HepG2 (cell line): Measurements from ENCODE around the gene GLYATL3. TPM values are rescaled to one million over a fixed set of nuclear protein-coding genes. Genes with fewer than 3 reads are reported as not detected.

Source experiments
- ARNT ChIP-seq: fragments of 450-650 bp; IDR thresholded peaks from 2 replicates; pipeline ENCODE4 v1.6.1; 2017
- BRCA1 ChIP-seq: sonication (generic); formaldehyde crosslinking; IDR thresholded peaks from 2 replicates; pipeline ENCODE4 v1.4.0; 2020; ENCODE audit warnings: missing genetic modification reagents
- BRD4 ChIP-seq: sonication (generic); formaldehyde crosslinking; IDR thresholded peaks from 2 replicates; pipeline ENCODE4 v1.4.0; 2020; ENCODE audit warnings: missing genetic modification reagents
- DNMT1 ChIP-seq: sonication (generic); formaldehyde crosslinking; IDR thresholded peaks from 2 replicates; pipeline ENCODE4 v1.5.1; 2020; ENCODE audit warnings: mild to moderate bottlenecking, missing genetic modification reagents
- IKZF5 ChIP-seq: IDR thresholded peaks from 2 replicates; pipeline ENCODE4 v1.6.1; 2018; ENCODE audit warnings: missing genetic modification reagents, mild to moderate bottlenecking, missing compliant biosample characterization
- KDM5B ChIP-seq: sonication (generic); formaldehyde crosslinking; IDR thresholded peaks from 2 replicates; pipeline ENCODE4 v1.4.0; 2020; ENCODE audit warnings: missing genetic modification reagents, mild to moderate bottlenecking, borderline replicate concordance
- KLF16 ChIP-seq, 2 experiments: sonication (generic) in 1 of 2; formaldehyde crosslinking in 1 of 2; IDR thresholded peaks; 2 replicates each; pipeline versions ENCODE4 v1.6.1 to v1.8.0; 2016 to 2023; ENCODE audit warnings: missing genetic modification reagents in 2 of 2, missing compliant biosample characterization in 1 of 2
- KLF9 ChIP-seq: IDR thresholded peaks from 2 replicates; pipeline ENCODE4 v1.6.1; 2016; ENCODE audit warnings: low read depth
- ONECUT2 ChIP-seq: sonication (generic); formaldehyde crosslinking; IDR thresholded peaks from 2 replicates; pipeline ENCODE4 v1.4.0; 2020; ENCODE audit warnings: missing genetic modification reagents
- SKIL ChIP-seq: sonication (generic); formaldehyde crosslinking; IDR thresholded peaks from 2 replicates; pipeline ENCODE4 v1.8.0; 2022; ENCODE audit warnings: missing genetic modification reagents, mild to moderate bottlenecking, moderate library complexity, borderline replicate concordance
- TEAD3 ChIP-seq: optimal IDR thresholded peaks from 2 replicates; pipeline ENCODE3; 2016; ENCODE audit warnings: borderline replicate concordance
- YEATS2 ChIP-seq: sonication (generic); formaldehyde crosslinking; IDR thresholded peaks from 2 replicates; pipeline ENCODE4 v1.4.0; 2020; ENCODE audit warnings: missing genetic modification reagents, borderline replicate concordance
- ZBTB42 ChIP-seq: sonication (generic); formaldehyde crosslinking; IDR thresholded peaks from 2 replicates; pipeline ENCODE4 v1.5.0; 2020; ENCODE audit warnings: mild to moderate bottlenecking, missing genetic modification reagents
- ZBTB7B ChIP-seq: sonication (generic); formaldehyde crosslinking; IDR thresholded peaks from 2 replicates; pipeline ENCODE4 v1.4.0; 2020; ENCODE audit warnings: missing genetic modification reagents
- ZNF343 ChIP-seq: sonication (generic); formaldehyde crosslinking; IDR thresholded peaks from 2 replicates; pipeline ENCODE4 v1.4.0; 2020; ENCODE audit warnings: mild to moderate bottlenecking, missing genetic modification reagents
- ZNF383 ChIP-seq: sonication (generic); formaldehyde crosslinking; IDR thresholded peaks from 2 replicates; pipeline ENCODE4 v1.4.0; 2020; ENCODE audit warnings: missing genetic modification reagents, mild to moderate bottlenecking, borderline replicate concordance
- ZNF512B ChIP-seq: sonication (generic); formaldehyde crosslinking; IDR thresholded peaks from 2 replicates; pipeline ENCODE4 v1.5.1; 2020; ENCODE audit warnings: missing genetic modification reagents, mild to moderate bottlenecking, borderline replicate concordance
- ZNF576 ChIP-seq: sonication (generic); formaldehyde crosslinking; IDR thresholded peaks from 2 replicates; pipeline ENCODE4 v1.4.0; 2020; ENCODE audit warnings: mild to moderate bottlenecking, missing genetic modification reagents
- ZNF629 ChIP-seq: sonication (generic); formaldehyde crosslinking; conservative IDR thresholded peaks from 2 replicates; pipeline ENCODE4 v1.5.0; 2020; ENCODE audit warnings: missing genetic modification reagents
- ZNF766 ChIP-seq: sonication (generic); formaldehyde crosslinking; IDR thresholded peaks from 2 replicates; pipeline ENCODE4 v1.5.0; 2020; ENCODE audit warnings: missing genetic modification reagents, borderline replicate concordance
- ZNF772 ChIP-seq: sonication (generic); formaldehyde crosslinking; IDR thresholded peaks from 2 replicates; pipeline ENCODE4 v1.5.0; 2020; ENCODE audit warnings: mild to moderate bottlenecking, missing genetic modification reagents
- ZNF776 ChIP-seq: sonication (generic); formaldehyde crosslinking; IDR thresholded peaks from 2 replicates; pipeline ENCODE4 v1.4.0; 2020; ENCODE audit warnings: mild to moderate bottlenecking, missing genetic modification reagents
- polyA plus RNA-seq, 8 experiments: library from polyadenylated mRNA; depleted of rRNA in 3 of 8; stranded (reverse) in 7 of 8; unstranded in 1 of 8; fragments of >200 nt; fragmentation: Illumina TruSeq in 4 of 8; extraction: Trizol in 4 of 8; gene quantifications; 2 replicates each; pipeline versions ENCODE4 v1.2.1 to v1.2.3, GENCODE V29; 2011 to 2016; ENCODE audit warnings: low read depth in 4 of 8, missing spikeins in 1 of 8, mixed read lengths in 1 of 8; ENCODE audit not compliant: insufficient read depth in 1 of 8
- total RNA-seq, 5 experiments: library from RNA; depleted of rRNA; stranded (reverse); fragments of >200 nt; fragmentation: Illumina TruSeq; extraction: Trizol; gene quantifications; 2 replicates each; pipeline ENCODE4 v1.2.3, GENCODE V29; 2016; ENCODE audit warnings: low read depth in 1 of 5

Gene GLYATL3
- total and polyA plus RNA-seq, 2 of the 13 experiments (the other 11 are each of a cell fraction or from before 2014, with no cell fraction given), result 0.05 TPM; not detected in 1

GRCh38 chr6:49522710-49523593 lies 23.2 kb downstream of the GLYATL3 start (continued):
- TF ChIP-seq ZNF512B, result no peak
- peak; percentile 87 for TF ChIP-seq TEAD3 (CRISPR knock-in tag)
- peak; percentile 89 for TF ChIP-seq BRCA1 (CRISPR knock-in tag)
- peak; percentile 84 for TF ChIP-seq ONECUT2 (CRISPR knock-in tag)
- 0 out of 2 replicates have a peak, but pooled peaks have one; percentile 53 for TF ChIP-seq ZNF343
- peak; percentile 99 for TF ChIP-seq ZNF629 (CRISPR knock-in tag)
- peak; percentile 26; the same call in 1 of the 2 replicates for TF ChIP-seq ZNF766 (CRISPR knock-in tag)
- TF ChIP-seq KLF16 (CRISPR knock-in tag; IDR thresholded peaks at IDR 0.05), result 0 out of 4 replicates have a peak, but pooled peaks of 1 of the 2 experiments have one; percentile 71
- TF ChIP-seq ZNF576, result no peak
- TF ChIP-seq ZBTB42, result no peak
- TF ChIP-seq ARNT, result no peak
- TF ChIP-seq KDM5B (CRISPR knock-in tag), result no peak
- no peak for TF ChIP-seq DNMT1 (CRISPR knock-in tag)
- no peak for TF ChIP-seq YEATS2 (CRISPR knock-in tag)
- no peak for TF ChIP-seq ZNF776
- TF ChIP-seq SKIL, result peak; percentile 82
- peak; percentile 47; the same call in 1 of the 2 replicates for TF ChIP-seq KLF9 (CRISPR knock-in tag)
- TF ChIP-seq ZNF383 (CRISPR knock-in tag), result no peak
- peak; percentile 92 for TF ChIP-seq IKZF5 (CRISPR knock-in tag)
- TF ChIP-seq BRD4, result peak; percentile 66
- no peak; the same call in 1 of the 2 replicates for TF ChIP-seq ZNF772 (CRISPR knock-in tag)
- peak; percentile 86 for TF ChIP-seq ZBTB7B (CRISPR knock-in tag)
